ENCODE data around the gene MDP1.

- no peak for TF ChIP-seq TAF1 (IDR thresholded peaks at IDR 0.05; ENCODE audit: borderline replicate concordance, insufficient read depth, low read length)
- no peak for TF ChIP-seq POLR2AphosphoS5 (IDR thresholded peaks at IDR 0.05; ENCODE audit: low read depth, low read length)
- no peak for TF ChIP-seq FOXP2 (optimal IDR thresholded peaks at IDR 0.05; ENCODE audit: borderline replicate concordance, extremely low read depth, extremely low read length, insufficient read depth)
- TF ChIP-seq SIN3A (IDR thresholded peaks at IDR 0.05; ENCODE audit: borderline replicate concordance, insufficient read depth, low read length), result no peak
Measured at GRCh38 chr14:24235804-24236688, 20.2 kb upstream of the MDP1 start.
